ENCODE data around the gene SSH3.

The SSH3 gene, protein sequence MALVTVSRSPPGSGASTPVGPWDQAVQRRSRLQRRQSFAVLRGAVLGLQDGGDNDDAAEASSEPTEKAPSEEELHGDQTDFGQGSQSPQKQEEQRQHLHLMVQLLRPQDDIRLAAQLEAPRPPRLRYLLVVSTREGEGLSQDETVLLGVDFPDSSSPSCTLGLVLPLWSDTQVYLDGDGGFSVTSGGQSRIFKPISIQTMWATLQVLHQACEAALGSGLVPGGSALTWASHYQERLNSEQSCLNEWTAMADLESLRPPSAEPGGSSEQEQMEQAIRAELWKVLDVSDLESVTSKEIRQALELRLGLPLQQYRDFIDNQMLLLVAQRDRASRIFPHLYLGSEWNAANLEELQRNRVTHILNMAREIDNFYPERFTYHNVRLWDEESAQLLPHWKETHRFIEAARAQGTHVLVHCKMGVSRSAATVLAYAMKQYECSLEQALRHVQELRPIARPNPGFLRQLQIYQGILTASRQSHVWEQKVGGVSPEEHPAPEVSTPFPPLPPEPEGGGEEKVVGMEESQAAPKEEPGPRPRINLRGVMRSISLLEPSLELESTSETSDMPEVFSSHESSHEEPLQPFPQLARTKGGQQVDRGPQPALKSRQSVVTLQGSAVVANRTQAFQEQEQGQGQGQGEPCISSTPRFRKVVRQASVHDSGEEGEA

DNA sequence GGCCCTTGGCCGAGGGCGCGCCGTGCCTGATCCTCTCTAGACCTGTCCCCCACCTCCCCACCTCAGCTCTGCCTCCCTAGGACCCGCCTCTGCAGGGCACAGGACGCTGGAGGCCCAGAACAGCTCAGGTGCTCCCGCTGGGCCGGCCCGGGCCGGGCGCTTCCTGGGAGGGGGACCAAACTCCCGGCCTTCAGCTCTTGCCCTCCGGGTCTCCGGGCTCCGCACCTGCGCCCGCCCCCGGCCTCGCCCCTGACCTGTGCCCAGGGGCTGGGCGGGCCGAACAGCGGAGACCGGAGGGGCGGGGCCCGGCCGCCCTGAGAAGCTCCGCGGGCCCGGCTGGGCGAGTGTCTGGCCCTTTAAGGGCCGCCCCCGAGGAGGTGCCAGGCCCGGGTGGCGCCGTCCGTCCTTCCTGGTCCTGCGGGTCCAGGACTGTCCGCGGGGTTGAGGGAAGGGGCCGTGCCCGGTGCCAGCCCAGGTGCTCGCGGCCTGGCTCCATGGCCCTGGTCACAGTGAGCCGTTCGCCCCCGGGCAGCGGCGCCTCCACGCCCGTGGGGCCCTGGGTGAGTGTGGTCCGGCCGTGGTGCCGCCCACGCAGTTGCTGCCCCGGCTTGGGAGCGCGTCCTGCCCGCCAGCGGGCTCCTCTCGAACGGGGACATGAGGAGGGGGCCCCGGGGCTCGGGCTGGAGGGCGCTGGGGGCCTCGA, at the start of gene SSH3:
TSS of gene SSH3 (plus strand) at position 399 of the 703 bp plus-strand sequence. CDS start at position 495, 96 bp downstream.
- ATAC-seq = peak; percentile 92
- TF ChIP-seq, protein P1, sequence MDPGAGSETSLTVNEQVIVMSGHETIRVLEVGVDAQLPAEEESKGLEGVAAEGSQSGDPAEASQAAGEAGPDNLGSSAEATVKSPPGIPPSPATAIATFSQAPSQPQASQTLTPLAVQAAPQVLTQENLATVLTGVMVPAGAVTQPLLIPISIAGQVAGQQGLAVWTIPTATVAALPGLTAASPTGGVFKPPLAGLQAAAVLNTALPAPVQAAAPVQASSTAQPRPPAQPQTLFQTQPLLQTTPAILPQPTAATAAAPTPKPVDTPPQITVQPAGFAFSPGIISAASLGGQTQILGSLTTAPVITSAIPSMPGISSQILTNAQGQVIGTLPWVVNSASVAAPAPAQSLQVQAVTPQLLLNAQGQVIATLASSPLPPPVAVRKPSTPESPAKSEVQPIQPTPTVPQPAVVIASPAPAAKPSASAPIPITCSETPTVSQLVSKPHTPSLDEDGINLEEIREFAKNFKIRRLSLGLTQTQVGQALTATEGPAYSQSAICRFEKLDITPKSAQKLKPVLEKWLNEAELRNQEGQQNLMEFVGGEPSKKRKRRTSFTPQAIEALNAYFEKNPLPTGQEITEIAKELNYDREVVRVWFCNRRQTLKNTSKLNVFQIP (CRISPR knock-in tag; IDR thresholded peaks at IDR 0.05; ENCODE audit: borderline replicate concordance, low read depth) = no peak
- TF ChIP-seq ZFP3 (CRISPR knock-in tag; IDR thresholded peaks at IDR 0.05) (no peak), PPARA (CRISPR knock-in tag; IDR thresholded peaks at IDR 0.05; ENCODE audit: borderline replicate concordance) (no peak), TCF4 (CRISPR knock-in tag; IDR thresholded peaks at IDR 0.05; ENCODE audit: borderline replicate concordance) (no peak), ZNF565 (CRISPR knock-in tag; conservative IDR thresholded peaks at IDR 0.05; ENCODE audit: low read depth) (no peak)

DNA sequence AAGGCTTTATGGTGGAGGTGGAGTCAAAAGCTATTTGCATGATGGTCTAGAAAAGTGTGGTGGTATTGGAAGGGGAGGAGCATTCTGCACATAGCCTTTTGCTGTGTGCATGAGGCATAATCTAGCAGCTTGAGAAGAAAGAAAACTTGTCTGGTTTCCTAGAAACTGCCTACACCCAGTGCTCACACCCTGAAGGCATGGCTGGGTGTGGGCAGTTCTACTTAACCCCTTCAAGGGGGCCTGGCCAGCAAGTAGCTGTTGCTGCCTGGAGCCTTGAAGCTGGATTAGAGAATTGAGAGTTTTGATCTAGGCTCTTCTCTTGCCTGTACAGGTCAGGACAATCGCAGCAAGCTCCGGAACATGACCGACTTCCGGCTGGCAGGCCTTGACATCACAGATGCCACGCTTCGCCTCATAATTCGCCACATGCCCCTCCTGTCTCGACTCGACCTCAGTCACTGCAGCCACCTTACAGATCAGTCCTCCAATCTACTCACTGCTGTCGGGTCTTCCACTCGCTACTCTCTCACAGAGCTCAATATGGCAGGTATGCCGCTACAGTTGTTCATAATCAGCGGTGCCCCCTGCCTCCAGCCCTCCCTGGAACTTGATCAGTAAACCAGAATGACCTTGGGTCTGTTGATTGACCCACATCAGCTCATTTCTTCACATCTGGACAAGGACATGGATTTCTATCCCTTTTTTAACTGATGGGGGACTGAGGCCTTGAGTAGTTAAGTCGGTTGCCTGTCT, 49.3 kb upstream of the SSH3 start:
- ATAC-seq = no peak
- TF ChIP-seq TOX (CRISPR knock-in tag; IDR thresholded peaks at IDR 0.05; ENCODE audit: borderline replicate concordance) (no peak), ZNF565 (CRISPR knock-in tag; conservative IDR thresholded peaks at IDR 0.05; ENCODE audit: low read depth) (no peak), GLIS3 (CRISPR knock-in tag; IDR thresholded peaks at IDR 0.05) (no peak), PPARA (CRISPR knock-in tag; IDR thresholded peaks at IDR 0.05; ENCODE audit: borderline replicate concordance) (no peak), RARB (CRISPR knock-in tag; IDR thresholded peaks at IDR 0.05) (no peak), ARNTL (CRISPR knock-in tag; IDR thresholded peaks at IDR 0.05; ENCODE audit: borderline replicate concordance, low read depth) (no peak), ZNF8 (CRISPR knock-in tag; IDR thresholded peaks at IDR 0.05) (no peak), ESRRG (CRISPR knock-in tag; IDR thresholded peaks at IDR 0.05) (no peak), SNAI2 (CRISPR knock-in tag; IDR thresholded peaks at IDR 0.05) (no peak), ZC3H10 (CRISPR knock-in tag; IDR thresholded peaks at IDR 0.05) (no peak), ISL1 (CRISPR knock-in tag; IDR thresholded peaks at IDR 0.05) (no peak), BACH2 (CRISPR knock-in tag; IDR thresholded peaks at IDR 0.05; ENCODE audit: borderline replicate concordance) (no peak), OSR1 (CRISPR knock-in tag; IDR thresholded peaks at IDR 0.05) (no peak), ZFP3 (CRISPR knock-in tag; IDR thresholded peaks at IDR 0.05) (no peak)
- TF ChIP-seq, protein P2, sequence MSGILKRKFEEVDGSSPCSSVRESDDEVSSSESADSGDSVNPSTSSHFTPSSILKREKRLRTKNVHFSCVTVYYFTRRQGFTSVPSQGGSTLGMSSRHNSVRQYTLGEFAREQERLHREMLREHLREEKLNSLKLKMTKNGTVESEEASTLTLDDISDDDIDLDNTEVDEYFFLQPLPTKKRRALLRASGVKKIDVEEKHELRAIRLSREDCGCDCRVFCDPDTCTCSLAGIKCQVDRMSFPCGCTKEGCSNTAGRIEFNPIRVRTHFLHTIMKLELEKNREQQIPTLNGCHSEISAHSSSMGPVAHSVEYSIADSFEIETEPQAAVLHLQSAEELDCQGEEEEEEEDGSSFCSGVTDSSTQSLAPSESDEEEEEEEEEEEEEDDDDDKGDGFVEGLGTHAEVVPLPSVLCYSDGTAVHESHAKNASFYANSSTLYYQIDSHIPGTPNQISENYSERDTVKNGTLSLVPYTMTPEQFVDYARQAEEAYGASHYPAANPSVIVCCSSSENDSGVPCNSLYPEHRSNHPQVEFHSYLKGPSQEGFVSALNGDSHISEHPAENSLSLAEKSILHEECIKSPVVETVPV (CRISPR knock-in tag; IDR thresholded peaks at IDR 0.05) = no peak
- TF ChIP-seq, protein P3, sequence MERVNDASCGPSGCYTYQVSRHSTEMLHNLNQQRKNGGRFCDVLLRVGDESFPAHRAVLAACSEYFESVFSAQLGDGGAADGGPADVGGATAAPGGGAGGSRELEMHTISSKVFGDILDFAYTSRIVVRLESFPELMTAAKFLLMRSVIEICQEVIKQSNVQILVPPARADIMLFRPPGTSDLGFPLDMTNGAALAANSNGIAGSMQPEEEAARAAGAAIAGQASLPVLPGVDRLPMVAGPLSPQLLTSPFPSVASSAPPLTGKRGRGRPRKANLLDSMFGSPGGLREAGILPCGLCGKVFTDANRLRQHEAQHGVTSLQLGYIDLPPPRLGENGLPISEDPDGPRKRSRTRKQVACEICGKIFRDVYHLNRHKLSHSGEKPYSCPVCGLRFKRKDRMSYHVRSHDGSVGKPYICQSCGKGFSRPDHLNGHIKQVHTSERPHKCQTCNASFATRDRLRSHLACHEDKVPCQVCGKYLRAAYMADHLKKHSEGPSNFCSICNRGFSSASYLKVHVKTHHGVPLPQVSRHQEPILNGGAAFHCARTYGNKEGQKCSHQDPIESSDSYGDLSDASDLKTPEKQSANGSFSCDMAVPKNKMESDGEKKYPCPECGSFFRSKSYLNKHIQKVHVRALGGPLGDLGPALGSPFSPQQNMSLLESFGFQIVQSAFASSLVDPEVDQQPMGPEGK (CRISPR knock-in tag; IDR thresholded peaks at IDR 0.05; ENCODE audit: borderline replicate concordance) = no peak
- TF ChIP-seq, protein P4, sequence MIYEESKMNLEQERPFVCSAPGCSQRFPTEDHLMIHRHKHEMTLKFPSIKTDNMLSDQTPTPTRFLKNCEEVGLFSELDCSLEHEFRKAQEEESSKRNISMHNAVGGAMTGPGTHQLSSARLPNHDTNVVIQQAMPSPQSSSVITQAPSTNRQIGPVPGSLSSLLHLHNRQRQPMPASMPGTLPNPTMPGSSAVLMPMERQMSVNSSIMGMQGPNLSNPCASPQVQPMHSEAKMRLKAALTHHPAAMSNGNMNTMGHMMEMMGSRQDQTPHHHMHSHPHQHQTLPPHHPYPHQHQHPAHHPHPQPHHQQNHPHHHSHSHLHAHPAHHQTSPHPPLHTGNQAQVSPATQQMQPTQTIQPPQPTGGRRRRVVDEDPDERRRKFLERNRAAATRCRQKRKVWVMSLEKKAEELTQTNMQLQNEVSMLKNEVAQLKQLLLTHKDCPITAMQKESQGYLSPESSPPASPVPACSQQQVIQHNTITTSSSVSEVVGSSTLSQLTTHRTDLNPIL (CRISPR knock-in tag; IDR thresholded peaks at IDR 0.05; ENCODE audit: low read depth) = no peak

DNA sequence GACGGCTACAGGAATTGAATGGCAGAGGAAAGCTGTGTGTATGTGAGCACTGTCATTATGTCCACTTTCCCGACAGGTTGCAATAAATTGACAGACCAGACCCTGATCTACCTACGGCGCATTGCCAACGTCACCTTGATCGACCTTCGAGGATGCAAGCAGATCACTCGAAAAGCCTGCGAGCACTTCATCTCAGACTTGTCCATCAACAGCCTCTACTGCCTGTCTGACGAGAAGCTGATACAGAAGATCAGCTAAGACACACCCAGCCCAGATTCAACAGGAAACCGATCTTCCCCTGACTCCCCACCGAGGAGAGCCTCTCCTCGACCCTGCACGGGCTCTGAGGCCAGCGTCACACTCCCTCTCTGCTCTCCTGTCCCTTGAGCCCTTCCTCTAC, 48.5 kb upstream of the SSH3 start:
- ATAC-seq = no peak
- TF ChIP-seq ZNF8 (CRISPR knock-in tag; IDR thresholded peaks at IDR 0.05) (no peak), PPARA (CRISPR knock-in tag; IDR thresholded peaks at IDR 0.05; ENCODE audit: borderline replicate concordance) (no peak), SNAI2 (CRISPR knock-in tag; IDR thresholded peaks at IDR 0.05) (no peak), ZC3H10 (CRISPR knock-in tag; IDR thresholded peaks at IDR 0.05) (no peak), TOX (CRISPR knock-in tag; IDR thresholded peaks at IDR 0.05; ENCODE audit: borderline replicate concordance) (no peak)
- TF ChIP-seq, protein P2 (CRISPR knock-in tag; IDR thresholded peaks at IDR 0.05) = no peak
- TF ChIP-seq, protein P1 (CRISPR knock-in tag; IDR thresholded peaks at IDR 0.05; ENCODE audit: borderline replicate concordance, low read depth) = no peak
